Neural progenitor cell (in vitro differentiated cells): ENCODE measurements around the gene OR8H2. TPM values are rescaled to one million over a fixed set of nuclear protein-coding genes. Genes with fewer than 3 reads are reported as not detected.

Experiments
- DNase-seq: peaks from one replicate; pipeline ENCODE4 v3.0.0-alpha.2; 2016; ENCODE audit warnings: low spot score
- H2AFZ ChIP-seq: fragments of 200-600 bp; sonication (generic); replicated peaks from 2 replicates; pipeline ENCODE4 v1.6.1; 2016; ENCODE audit warnings: antibody characterized with exemption
- H3F3A ChIP-seq: fragments of 200-600 bp; sonication (generic); 2 replicates; pipeline ENCODE4 v1.6.1; 2016; ENCODE audit warnings: antibody characterized with exemption, low read depth
- H3K27ac ChIP-seq: fragments of 200-600 bp; sonication (generic); 2 replicates; pipeline ENCODE4 v1.5.1; 2016; ENCODE audit warnings: mild to moderate bottlenecking
- H3K27me3 ChIP-seq: fragments of 200-600 bp; sonication (generic); 2 replicates; pipeline ENCODE4 v1.6.1; 2016; ENCODE audit warnings: mild to moderate bottlenecking, moderate library complexity
- H3K36me3 ChIP-seq: fragments of 200-600 bp; sonication (generic); 2 replicates; pipeline ENCODE4 v1.5.1; 2016
- H3K4me1 ChIP-seq: fragments of 200-600 bp; sonication (generic); 2 replicates; pipeline ENCODE4 v1.6.1; 2016; ENCODE audit warnings: mixed run types
- H3K4me2 ChIP-seq: fragments of 200-600 bp; sonication (generic); 2 replicates; pipeline ENCODE4 v1.6.1; 2016
- H3K4me3 ChIP-seq: fragments of 200-600 bp; sonication (generic); 2 replicates; pipeline ENCODE4 v1.5.1; 2016
- H3K79me2 ChIP-seq: fragments of 200-600 bp; sonication (generic); 2 replicates; pipeline ENCODE4 v1.6.1; 2016; ENCODE audit warnings: low read depth
- H3K9ac ChIP-seq: fragments of 200-600 bp; sonication (generic); 2 replicates; pipeline ENCODE4 v1.6.1; 2016
- H3K9me3 ChIP-seq: fragments of 200-600 bp; sonication (generic); 2 replicates; pipeline ENCODE4 v1.5.1; 2016; ENCODE audit warnings: low read depth
- H4K20me1 ChIP-seq: fragments of 200-600 bp; sonication (generic); 2 replicates; pipeline ENCODE4 v1.6.1; 2016; ENCODE audit warnings: low read depth
- H3K27ac Mint-ChIP-seq: 3 replicates; pipeline ENCODE4 v1.8.0; 2021; ENCODE audit warnings: mixed read lengths
- H3K27me3 Mint-ChIP-seq: 2 replicates; pipeline ENCODE4 v1.8.0; 2022; ENCODE audit warnings: low read depth, mild to moderate bottlenecking, inconsistent platforms, moderate library complexity, mixed read lengths; ENCODE audit not compliant: insufficient read depth
- H3K36me3 Mint-ChIP-seq: 3 replicates; pipeline ENCODE4 v1.8.0; 2021; ENCODE audit warnings: mixed read lengths
- H3K4me1 Mint-ChIP-seq: 3 replicates; pipeline ENCODE4 v1.8.0; 2021; ENCODE audit warnings: mixed read lengths
- H3K4me3 Mint-ChIP-seq: 3 replicates; pipeline ENCODE4 v1.8.0; 2021; ENCODE audit warnings: mild to moderate bottlenecking, moderate library complexity, mixed read lengths
- H3K9me3 Mint-ChIP-seq: 3 replicates; pipeline ENCODE4 v1.8.0; 2020; ENCODE audit warnings: mixed read lengths
- CTCF ChIP-seq: fragments of 200-600 bp; sonication (generic); IDR thresholded peaks from 2 replicates; pipeline ENCODE4 v1.5.1; 2017; ENCODE audit warnings: antibody characterized with exemption, mild to moderate bottlenecking
- EZH2 ChIP-seq: fragments of 200-600 bp; sonication (generic); IDR thresholded peaks from 2 replicates; pipeline ENCODE4 v1.6.1; 2017; ENCODE audit warnings: antibody characterized with exemption, mild to moderate bottlenecking, moderate library complexity
- EZH2phosphoT487 ChIP-seq: fragments of 200-600 bp; sonication (generic); IDR thresholded peaks from 2 replicates; pipeline ENCODE4 v1.6.1; 2017; ENCODE audit warnings: antibody characterized with exemption
- total RNA-seq: library from RNA; depleted of rRNA; stranded (reverse); fragments of >200 nt; gene quantifications from 2 replicates; pipeline ENCODE4 v1.2.3, GENCODE V29; 2015; ENCODE audit warnings: low replicate concordance

Gene OR8H2
- total RNA-seq, 1 donor from 2014 or later: not detected

GRCh38 chr11:56066980-56067379, 36.5 kb upstream of the OR8H2 start:
- H3F3A ChIP-seq: no peaks in the 10 kb centered on the region
- H3K4me3 ChIP-seq: no peak overlapping the region
- no peaks in the 10 kb centered on the region for H3K36me3 ChIP-seq
- H2AFZ ChIP-seq: no peak overlapping the region
- H3K27me3 ChIP-seq: no peaks in the 10 kb centered on the region
- no peak overlapping the region for H3K4me2 ChIP-seq
- Mint-ChIP-seq H3K36me3 (no peaks in the 10 kb centered on the region), H3K4me1 (no peaks in the 10 kb centered on the region), H3K27me3 (peaks cover 2% of the 10 kb centered on the region), H3K27ac (no peak overlapping the region), H3K4me3 (no peak overlapping the region), H3K9me3 (peaks cover 3% of the 10 kb centered on the region)
- H3K4me1 ChIP-seq: no peaks in the 10 kb centered on the region
- H3K27ac ChIP-seq: no peak overlapping the region
- H3K9ac ChIP-seq: no peak overlapping the region
- no peak for DNase-seq
- no peaks in the 10 kb centered on the region for H4K20me1 ChIP-seq
- no peaks in the 10 kb centered on the region for H3K9me3 ChIP-seq
- no peak for TF ChIP-seq EZH2phosphoT487
- no peak for TF ChIP-seq EZH2
- TF ChIP-seq CTCF: no peak
- H3K79me2 ChIP-seq: no peaks in the 10 kb centered on the region

- Mint-ChIP-seq H3K4me1 (no peaks in the 10 kb centered on the region), H3K4me3 (no peak overlapping the region), H3K27ac (no peak overlapping the region), H3K36me3 (no peaks in the 10 kb centered on the region), H3K9me3 (peaks cover 2% of the 10 kb centered on the region), H3K27me3 (no peaks in the 10 kb centered on the region)
- no peak overlapping the region for H3K4me3 ChIP-seq
- no peaks in the 10 kb centered on the region for H3F3A ChIP-seq
- H4K20me1 ChIP-seq: no peaks in the 10 kb centered on the region
- H3K9ac ChIP-seq: no peak overlapping the region
- no peak overlapping the region for H2AFZ ChIP-seq
- H3K4me2 ChIP-seq: no peak overlapping the region
- TF ChIP-seq CTCF (no peak), EZH2phosphoT487 (no peak), EZH2 (no peak)
- H3K4me1 ChIP-seq: no peaks in the 10 kb centered on the region
- no peaks in the 10 kb centered on the region for H3K79me2 ChIP-seq
- no peaks in the 10 kb centered on the region for H3K9me3 ChIP-seq
- no peaks in the 10 kb centered on the region for H3K27me3 ChIP-seq
- no peak for DNase-seq
- H3K27ac ChIP-seq: no peak overlapping the region
- H3K36me3 ChIP-seq: no peaks in the 10 kb centered on the region
These were observed 13.8 kb upstream of the OR8H2 start for GRCh38 chr11:56089697-56090096.

- H3K4me1 Mint-ChIP-seq: no peaks in the 10 kb centered on the region
- Histone ChIP-seq H3K9ac (no peak within 1 kb of the TSS), H3K4me2 (no peak within 1 kb of the TSS), H2AFZ (peak within 1 kb of the TSS; percentile 70), H3K4me3 (no peak within 1 kb of the TSS), H4K20me1 (no peaks in the 10 kb centered on the region), H3F3A (no peaks in the 10 kb centered on the region), H3K27ac (no peak within 1 kb of the TSS), H3K27me3 (no peaks in the 10 kb centered on the region), H3K9me3 (no peaks in the 10 kb centered on the region), H3K79me2 (no peaks in the 10 kb centered on the region), H3K4me1 (no peaks in the 10 kb centered on the region), H3K36me3 (no peaks in the 10 kb centered on the region)
- H3K4me3 Mint-ChIP-seq: no peak within 1 kb of the TSS
- DNase-seq: no peak
- H3K27me3 Mint-ChIP-seq: no peaks in the 10 kb centered on the region
- no peaks in the 10 kb centered on the region for H3K36me3 Mint-ChIP-seq
- TF ChIP-seq CTCF: no peak
- peaks cover 2% of the 10 kb centered on the region for H3K9me3 Mint-ChIP-seq
- no peak within 1 kb of the TSS for H3K27ac Mint-ChIP-seq
These were observed 10.5 kb upstream of the OR8H2 start, which contains the start of gene OR8I2 for GRCh38 chr11:56093008-56093407. OR8I2 (plus strand) TSS chr11:56093308; CDS start chr11:56093308, 0 bp downstream.

GRCh38 chr11:56122073-56122472, 18.6 kb downstream of the OR8H2 start, which contains the start of gene OR8H3:
OR8H3 (plus strand) TSS chr11:56122373; CDS start chr11:56122373, 0 bp downstream.
- H3K4me1 Mint-ChIP-seq: no peaks in the 10 kb centered on the region
- Histone ChIP-seq H3K9ac (no peak within 1 kb of the TSS), H3K27me3 (no peaks in the 10 kb centered on the region), H3F3A (no peaks in the 10 kb centered on the region), H3K79me2 (no peaks in the 10 kb centered on the region), H3K27ac (no peak within 1 kb of the TSS), H3K9me3 (no peaks in the 10 kb centered on the region), H4K20me1 (no peaks in the 10 kb centered on the region), H3K36me3 (no peaks in the 10 kb centered on the region), H3K4me3 (no peak within 1 kb of the TSS), H2AFZ (no peak within 1 kb of the TSS), H3K4me1 (no peaks in the 10 kb centered on the region), H3K4me2 (no peak within 1 kb of the TSS)
- H3K27me3 Mint-ChIP-seq: no peaks in the 10 kb centered on the region
- no peaks in the 10 kb centered on the region for H3K36me3 Mint-ChIP-seq
- DNase-seq: no peak
- TF ChIP-seq EZH2phosphoT487: no peak
- no peak within 1 kb of the TSS for H3K27ac Mint-ChIP-seq
- H3K4me3 Mint-ChIP-seq: no peak within 1 kb of the TSS
- H3K9me3 Mint-ChIP-seq: peaks cover 3% of the 10 kb centered on the region
